HEK293 (cell line): ENCODE results near the gene S100A8.

Experiments
- CTCF ChIA-PET: fragments of 350-600 bp; formaldehyde crosslinking; extraction: SDS; loops from one replicate; lab custom pipeline; 2021; ENCODE audit warnings: antibody characterized with exemption; lab: Yijun Ruan, JAX
- POLR2A ChIA-PET: fragments of 300-600 bp; formaldehyde crosslinking; extraction: SDS; loops from one replicate; lab custom pipeline; 2020; ENCODE audit warnings: antibody characterized with exemption, inconsistent platforms; lab: Yijun Ruan, JAX
- H3K27ac ChIP-seq: fragments of 200-500 bp; sonication (Bioruptor generic); 2 replicates; pipeline ENCODE4 v1.5.1; 2014; ENCODE audit warnings: low read depth, low read length, control low read depth, inconsistent platforms; ENCODE audit errors: extremely low read depth
- H3K36me3 ChIP-seq, 2 experiments: fragments of 200-500 bp in 1 of 2; sonication (Bioruptor generic) in 1 of 2; 1 replicate in 1 of 2; 2 replicates in 1 of 2; pipeline ENCODE4 v1.5.1; 2014 to 2017; ENCODE audit warnings: inconsistent platforms in 2 of 2, low read length in 2 of 2; ENCODE audit not compliant: control insufficient read depth in 2 of 2, insufficient read depth in 1 of 2
- H3K4me1 ChIP-seq: fragments of 200-500 bp; sonication (Bioruptor generic); 2 replicates; pipeline ENCODE4 v1.5.1; 2014; ENCODE audit warnings: mild to moderate bottlenecking, low read length, inconsistent platforms; ENCODE audit not compliant: control insufficient read depth, insufficient read depth
- H3K4me3 ChIP-seq: 2 replicates; pipeline ENCODE4 v1.5.1; 2011; ENCODE audit warnings: low read depth, mild to moderate bottlenecking, control low read depth, low read length, moderate library complexity
- H3K9me3 ChIP-seq: fragments of 200-500 bp; sonication (Bioruptor generic); 2 replicates; pipeline ENCODE4 v1.5.1; 2014; ENCODE audit warnings: low read depth, low read length, inconsistent platforms; ENCODE audit not compliant: control insufficient read depth, insufficient read depth
- HIC1 ChIP-seq: fragments of 450-650 bp; formaldehyde crosslinking; IDR thresholded peaks from 2 replicates; pipeline ENCODE4 v1.5.1; 2016; ENCODE audit warnings: missing biosample characterization, missing genetic modification characterization
- HOXC10 ChIP-seq: sonication (generic); formaldehyde crosslinking; IDR thresholded peaks from 2 replicates; pipeline ENCODE4 v1.8.1; 2023; ENCODE audit warnings: mild to moderate bottlenecking, missing genetic modification reagents
- MZF1 ChIP-seq: fragments of 450-650 bp; formaldehyde crosslinking; IDR thresholded peaks from 2 replicates; pipeline ENCODE4 v1.5.1; 2017; ENCODE audit warnings: missing biosample characterization, missing genetic modification characterization, borderline replicate concordance
- PRDM1 ChIP-seq: fragments of 450-650 bp; formaldehyde crosslinking; IDR thresholded peaks from 2 replicates; pipeline ENCODE4; 2016; ENCODE audit warnings: missing biosample characterization, missing genetic modification characterization
- RBAK ChIP-seq: fragments of 450-650 bp; formaldehyde crosslinking; IDR thresholded peaks from 2 replicates; pipeline ENCODE4 v1.5.1; 2016; ENCODE audit warnings: missing biosample characterization, missing genetic modification characterization
- ZBTB1 ChIP-seq: fragments of 450-650 bp; formaldehyde crosslinking; IDR thresholded peaks from 2 replicates; pipeline ENCODE4 v1.5.1; 2016; ENCODE audit warnings: missing biosample characterization, missing genetic modification characterization
- ZBTB48 ChIP-seq: fragments of 450-650 bp; formaldehyde crosslinking; IDR thresholded peaks from 2 replicates; pipeline ENCODE4 v1.5.1; 2016; ENCODE audit warnings: missing biosample characterization, missing genetic modification characterization
- ZBTB7A ChIP-seq: fragments of 450-650 bp; formaldehyde crosslinking; IDR thresholded peaks from 2 replicates; pipeline ENCODE4 v1.5.1; 2016; ENCODE audit warnings: low read depth, missing biosample characterization, missing genetic modification characterization
- ZNF121 ChIP-seq: fragments of 450-650 bp; formaldehyde crosslinking; IDR thresholded peaks from 2 replicates; pipeline ENCODE4 v1.5.1; 2016; ENCODE audit warnings: missing biosample characterization, missing genetic modification characterization
- ZNF148 ChIP-seq: fragments of 450-650 bp; formaldehyde crosslinking; IDR thresholded peaks from 2 replicates; pipeline ENCODE4 v1.5.0; 2017; ENCODE audit warnings: missing biosample characterization, missing genetic modification characterization, borderline replicate concordance
- ZNF341 ChIP-seq: fragments of 450-650 bp; formaldehyde crosslinking; IDR thresholded peaks from 2 replicates; pipeline ENCODE4; 2016; ENCODE audit warnings: low read depth, missing biosample characterization, missing genetic modification characterization
- ZNF501 ChIP-seq: fragments of 450-650 bp; formaldehyde crosslinking; IDR thresholded peaks from 2 replicates; pipeline ENCODE4 v1.5.1; 2016; ENCODE audit warnings: missing biosample characterization, missing genetic modification characterization
- ZNF585B ChIP-seq: fragments of 450-650 bp; formaldehyde crosslinking; IDR thresholded peaks from 2 replicates; pipeline ENCODE4 v1.5.1; 2016; ENCODE audit warnings: missing biosample characterization, missing genetic modification characterization
- ZNF76 ChIP-seq: fragments of 450-650 bp; formaldehyde crosslinking; IDR thresholded peaks from 2 replicates; pipeline ENCODE4; 2016; ENCODE audit warnings: low read depth, missing biosample characterization, missing genetic modification characterization, borderline replicate concordance
- ZNF837 ChIP-seq: fragments of 450-650 bp; formaldehyde crosslinking; IDR thresholded peaks from 2 replicates; pipeline ENCODE4 v1.5.1; 2016; ENCODE audit warnings: missing biosample characterization, missing genetic modification characterization
- ZNF843 ChIP-seq: fragments of 450-650 bp; formaldehyde crosslinking; IDR thresholded peaks from 2 replicates; pipeline ENCODE4 v1.5.1; 2016; ENCODE audit warnings: missing biosample characterization, missing genetic modification characterization
- TF ChIP-seq, protein P1 (sequence below): fragments of 450-650 bp; formaldehyde crosslinking; IDR thresholded peaks from 2 replicates; pipeline ENCODE4 v1.5.1; 2016; ENCODE audit warnings: missing biosample characterization, missing genetic modification characterization
- TF ChIP-seq, protein P2 (sequence below): fragments of 450-650 bp; formaldehyde crosslinking; IDR thresholded peaks from 2 replicates; pipeline ENCODE4 v1.5.1; 2017; ENCODE audit warnings: missing biosample characterization, missing genetic modification characterization
- TF ChIP-seq, protein P3 (sequence below): fragments of 450-650 bp; formaldehyde crosslinking; IDR thresholded peaks from 2 replicates; pipeline ENCODE4 v1.5.1; 2016; ENCODE audit warnings: missing biosample characterization, missing genetic modification characterization
- TF ChIP-seq, protein P4 (sequence below): fragments of 450-650 bp; formaldehyde crosslinking; IDR thresholded peaks from 2 replicates; pipeline ENCODE4 v1.5.1; 2016; ENCODE audit warnings: missing biosample characterization, missing genetic modification characterization

Gene S100A8

DNA sequence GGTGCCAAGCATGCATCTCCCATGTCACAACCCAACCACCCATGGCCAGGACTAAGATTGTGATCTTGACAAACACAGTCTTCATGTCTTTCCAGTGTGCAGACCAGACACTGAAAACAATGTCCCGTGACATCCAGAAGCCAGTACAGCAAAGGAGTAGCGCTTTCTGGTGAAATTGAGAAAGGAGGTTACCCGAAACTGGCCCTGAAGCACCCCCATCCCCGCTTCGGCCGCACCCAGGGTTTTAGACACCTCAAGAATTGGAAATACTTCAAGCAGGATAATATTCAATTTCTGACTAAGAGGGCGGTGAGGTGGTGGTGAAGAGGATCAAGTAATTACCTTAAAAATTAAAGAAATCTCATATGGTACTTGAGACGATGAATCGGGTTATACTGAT lies 10.6 kb upstream of the S100A8 start:
- H3K9me3 ChIP-seq: no peaks in the 10 kb centered on the region
- no peaks in the 10 kb centered on the region for H3K4me1 ChIP-seq
- TF ChIP-seq, protein P1, sequence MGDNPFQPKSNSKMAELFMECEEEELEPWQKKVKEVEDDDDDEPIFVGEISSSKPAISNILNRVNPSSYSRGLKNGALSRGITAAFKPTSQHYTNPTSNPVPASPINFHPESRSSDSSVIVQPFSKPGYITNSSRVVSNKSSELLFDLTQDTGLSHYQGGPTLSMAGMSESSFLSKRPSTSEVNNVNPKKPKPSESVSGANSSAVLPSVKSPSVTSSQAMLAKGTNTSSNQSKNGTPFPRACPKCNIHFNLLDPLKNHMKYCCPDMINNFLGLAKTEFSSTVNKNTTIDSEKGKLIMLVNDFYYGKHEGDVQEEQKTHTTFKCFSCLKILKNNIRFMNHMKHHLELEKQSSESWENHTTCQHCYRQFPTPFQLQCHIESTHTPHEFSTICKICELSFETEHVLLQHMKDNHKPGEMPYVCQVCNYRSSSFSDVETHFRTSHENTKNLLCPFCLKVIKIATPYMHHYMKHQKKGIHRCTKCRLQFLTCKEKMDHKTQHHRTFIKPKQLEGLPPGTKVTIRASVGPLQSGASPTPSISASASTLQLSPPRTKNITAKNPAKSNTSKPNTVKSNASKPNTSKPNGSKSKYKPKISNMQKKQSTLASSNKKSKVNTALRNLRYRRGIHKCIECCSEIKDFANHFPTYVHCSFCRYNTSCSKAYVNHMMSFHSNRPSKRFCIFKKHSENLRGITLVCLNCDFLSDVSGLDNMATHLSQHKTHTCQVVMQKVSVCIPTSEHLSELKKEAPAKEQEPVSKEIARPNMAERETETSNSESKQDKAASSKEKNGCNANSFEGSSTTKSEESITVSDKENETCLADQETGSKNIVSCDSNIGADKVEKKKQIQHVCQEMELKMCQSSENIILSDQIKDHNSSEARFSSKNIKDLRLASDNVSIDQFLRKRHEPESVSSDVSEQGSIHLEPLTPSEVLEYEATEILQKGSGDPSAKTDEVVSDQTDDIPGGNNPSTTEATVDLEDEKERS (tag by site-specific recombination): no peak
- no peak for TF ChIP-seq ZBTB1 (tag by site-specific recombination)
- no peak for TF ChIP-seq ZBTB7A
- TF ChIP-seq ZNF76 (tag by site-specific recombination): no peak
- TF ChIP-seq ZNF837: no peak
- TF ChIP-seq ZNF843 (tag by site-specific recombination): no peak
- TF ChIP-seq, protein P2, sequence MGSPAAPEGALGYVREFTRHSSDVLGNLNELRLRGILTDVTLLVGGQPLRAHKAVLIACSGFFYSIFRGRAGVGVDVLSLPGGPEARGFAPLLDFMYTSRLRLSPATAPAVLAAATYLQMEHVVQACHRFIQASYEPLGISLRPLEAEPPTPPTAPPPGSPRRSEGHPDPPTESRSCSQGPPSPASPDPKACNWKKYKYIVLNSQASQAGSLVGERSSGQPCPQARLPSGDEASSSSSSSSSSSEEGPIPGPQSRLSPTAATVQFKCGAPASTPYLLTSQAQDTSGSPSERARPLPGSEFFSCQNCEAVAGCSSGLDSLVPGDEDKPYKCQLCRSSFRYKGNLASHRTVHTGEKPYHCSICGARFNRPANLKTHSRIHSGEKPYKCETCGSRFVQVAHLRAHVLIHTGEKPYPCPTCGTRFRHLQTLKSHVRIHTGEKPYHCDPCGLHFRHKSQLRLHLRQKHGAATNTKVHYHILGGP (tag by site-specific recombination): no peak
- TF ChIP-seq ZNF585B: no peak
- no peak for TF ChIP-seq ZNF121
- no peak for TF ChIP-seq RBAK
- TF ChIP-seq, protein P3, sequence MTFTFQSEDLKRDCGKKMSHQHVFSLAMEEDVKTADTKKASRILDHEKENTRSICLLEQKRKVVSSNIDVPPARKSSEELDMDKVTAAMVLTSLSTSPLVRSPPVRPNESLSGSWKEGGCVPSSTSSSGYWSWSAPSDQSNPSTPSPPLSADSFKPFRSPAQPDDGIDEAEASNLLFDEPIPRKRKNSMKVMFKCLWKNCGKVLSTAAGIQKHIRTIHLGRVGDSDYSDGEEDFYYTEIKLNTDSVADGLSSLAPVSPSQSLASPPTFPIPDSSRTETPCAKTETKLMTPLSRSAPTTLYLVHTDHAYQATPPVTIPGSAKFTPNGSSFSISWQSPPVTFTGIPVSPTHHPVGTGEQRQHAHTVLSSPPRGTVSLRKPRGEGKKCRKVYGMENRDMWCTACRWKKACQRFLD (tag by site-specific recombination): no peak
- TF ChIP-seq ZNF148 (tag by site-specific recombination): no peak
- no peak for TF ChIP-seq HOXC10 (CRISPR knock-in tag)
- no peak for TF ChIP-seq PRDM1
- no peak for TF ChIP-seq HIC1 (tag by site-specific recombination)
- no peak for TF ChIP-seq MZF1 (tag by site-specific recombination)
- TF ChIP-seq ZNF341 (tag by site-specific recombination): no peak
- TF ChIP-seq ZBTB48 (tag by site-specific recombination): no peak
- TF ChIP-seq, protein P4, sequence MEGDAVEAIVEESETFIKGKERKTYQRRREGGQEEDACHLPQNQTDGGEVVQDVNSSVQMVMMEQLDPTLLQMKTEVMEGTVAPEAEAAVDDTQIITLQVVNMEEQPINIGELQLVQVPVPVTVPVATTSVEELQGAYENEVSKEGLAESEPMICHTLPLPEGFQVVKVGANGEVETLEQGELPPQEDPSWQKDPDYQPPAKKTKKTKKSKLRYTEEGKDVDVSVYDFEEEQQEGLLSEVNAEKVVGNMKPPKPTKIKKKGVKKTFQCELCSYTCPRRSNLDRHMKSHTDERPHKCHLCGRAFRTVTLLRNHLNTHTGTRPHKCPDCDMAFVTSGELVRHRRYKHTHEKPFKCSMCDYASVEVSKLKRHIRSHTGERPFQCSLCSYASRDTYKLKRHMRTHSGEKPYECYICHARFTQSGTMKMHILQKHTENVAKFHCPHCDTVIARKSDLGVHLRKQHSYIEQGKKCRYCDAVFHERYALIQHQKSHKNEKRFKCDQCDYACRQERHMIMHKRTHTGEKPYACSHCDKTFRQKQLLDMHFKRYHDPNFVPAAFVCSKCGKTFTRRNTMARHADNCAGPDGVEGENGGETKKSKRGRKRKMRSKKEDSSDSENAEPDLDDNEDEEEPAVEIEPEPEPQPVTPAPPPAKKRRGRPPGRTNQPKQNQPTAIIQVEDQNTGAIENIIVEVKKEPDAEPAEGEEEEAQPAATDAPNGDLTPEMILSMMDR (tag by site-specific recombination): no peak
- TF ChIP-seq ZNF501 (tag by site-specific recombination): no peak
- H3K4me3 ChIP-seq: no peak overlapping the region
- ChIA-PET CTCF (interaction anchor here (1.1 kb wide), 1 partner anchor 46 kb away, joined by 3 read pairs; no protein-coding TSS in a partner anchor), POLR2A (no interaction called here)
- no peak overlapping the region for H3K27ac ChIP-seq
- H3K36me3 ChIP-seq: no peaks in the 10 kb centered on the region
